Ammon's horn (tissue), 1 donor: Measurements from ENCODE around the gene RREB1.

Source experiments
- DNase-seq: peaks from one replicate; pipeline ENCODE4 v3.0.0-alpha.2; 2016; ENCODE audit warnings: low spot score

Gene RREB1

DNA sequence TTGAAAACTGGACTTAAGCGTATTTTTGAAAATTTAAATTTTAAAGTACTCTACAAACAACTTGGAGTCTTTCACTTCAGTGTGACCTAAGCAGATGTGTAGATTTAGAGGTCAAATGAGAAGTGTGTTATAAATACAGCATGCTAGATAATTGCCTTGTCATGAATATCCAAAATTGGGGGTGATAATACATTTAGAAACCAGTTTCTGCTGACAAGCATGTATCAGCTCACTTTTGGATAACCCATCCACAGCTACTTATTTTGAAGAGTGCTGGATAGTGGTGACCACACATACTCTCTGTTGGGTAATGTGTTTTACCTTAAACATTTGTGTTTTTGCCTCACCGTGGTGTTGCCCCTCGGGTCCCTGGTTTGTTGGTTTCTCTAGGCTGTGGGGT, 14.9 kb downstream of the RREB1 start:
- DNase-seq, result no peak

DNA sequence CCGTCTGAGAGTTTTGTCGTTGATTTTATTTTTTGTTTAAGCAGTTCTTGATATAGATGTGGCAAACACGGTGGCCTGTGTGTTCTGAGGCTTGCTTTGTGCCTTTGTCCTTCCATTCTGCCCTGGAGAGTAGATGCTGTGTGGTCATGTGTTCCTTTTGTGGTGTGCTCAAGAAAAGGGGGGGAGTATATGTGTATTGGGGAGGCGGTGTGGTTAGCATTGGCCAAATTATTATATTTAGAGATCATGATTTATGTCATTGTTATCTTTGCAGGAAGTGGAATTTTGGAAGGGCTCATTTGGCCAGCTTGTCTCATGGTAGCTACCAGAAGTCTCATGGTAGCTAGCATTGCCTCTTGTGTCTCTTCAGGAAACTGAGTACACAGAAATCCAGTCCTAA, 16.4 kb downstream of the RREB1 start:
- no peak for DNase-seq

GRCh38 chr6:7124636-7125035, 16.9 kb downstream of the RREB1 start:
- no peak for DNase-seq

DNA sequence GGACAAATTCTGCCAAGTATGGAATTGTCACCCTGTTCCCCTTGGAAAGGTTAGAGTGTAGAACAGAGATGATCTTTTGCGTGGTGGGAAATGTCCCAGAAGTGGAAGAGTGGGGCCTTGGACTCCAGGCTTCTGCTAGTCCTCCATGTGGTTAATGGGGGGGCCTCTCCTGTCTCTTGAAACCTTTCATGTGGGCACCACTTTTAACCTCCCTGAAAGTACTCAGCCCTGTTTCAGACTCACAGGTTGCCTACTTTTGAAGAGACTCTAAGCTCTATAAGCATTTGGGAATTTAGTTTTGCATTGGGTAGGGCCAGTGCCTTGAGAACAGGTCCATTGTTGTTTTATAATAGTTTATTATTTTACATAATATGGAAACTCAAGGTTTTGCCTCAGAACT, 17.5 kb downstream of the RREB1 start:
- DNase-seq, result no peak

- peak; percentile 67 for DNase-seq
These were observed 19.0 kb downstream of the RREB1 start for GRCh38 chr6:7126754-7127153.

DNA sequence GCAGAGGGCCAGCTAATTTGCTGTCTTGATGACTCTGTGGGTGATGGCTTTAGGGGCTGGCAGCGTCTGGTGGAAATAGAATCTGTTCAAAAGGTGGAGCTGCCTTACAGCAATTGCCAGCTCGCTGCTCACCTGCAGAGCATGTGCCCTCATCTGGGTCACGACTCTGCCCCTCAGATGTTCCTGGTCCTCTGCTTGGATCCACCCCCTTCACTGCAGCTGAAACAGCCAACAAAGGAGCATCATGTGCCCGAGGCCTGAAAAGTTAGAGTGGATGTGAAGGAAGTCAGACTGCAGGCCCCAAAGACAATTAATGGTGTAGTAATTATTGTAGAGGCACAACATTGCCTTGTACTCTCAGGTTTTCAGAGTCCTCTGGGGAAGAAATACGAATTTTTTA, 19.9 kb downstream of the RREB1 start:
- DNase-seq, result no peak

- no peak for DNase-seq
These were observed 21.6 kb downstream of the RREB1 start for GRCh38 chr6:7129360-7129759.

DNA sequence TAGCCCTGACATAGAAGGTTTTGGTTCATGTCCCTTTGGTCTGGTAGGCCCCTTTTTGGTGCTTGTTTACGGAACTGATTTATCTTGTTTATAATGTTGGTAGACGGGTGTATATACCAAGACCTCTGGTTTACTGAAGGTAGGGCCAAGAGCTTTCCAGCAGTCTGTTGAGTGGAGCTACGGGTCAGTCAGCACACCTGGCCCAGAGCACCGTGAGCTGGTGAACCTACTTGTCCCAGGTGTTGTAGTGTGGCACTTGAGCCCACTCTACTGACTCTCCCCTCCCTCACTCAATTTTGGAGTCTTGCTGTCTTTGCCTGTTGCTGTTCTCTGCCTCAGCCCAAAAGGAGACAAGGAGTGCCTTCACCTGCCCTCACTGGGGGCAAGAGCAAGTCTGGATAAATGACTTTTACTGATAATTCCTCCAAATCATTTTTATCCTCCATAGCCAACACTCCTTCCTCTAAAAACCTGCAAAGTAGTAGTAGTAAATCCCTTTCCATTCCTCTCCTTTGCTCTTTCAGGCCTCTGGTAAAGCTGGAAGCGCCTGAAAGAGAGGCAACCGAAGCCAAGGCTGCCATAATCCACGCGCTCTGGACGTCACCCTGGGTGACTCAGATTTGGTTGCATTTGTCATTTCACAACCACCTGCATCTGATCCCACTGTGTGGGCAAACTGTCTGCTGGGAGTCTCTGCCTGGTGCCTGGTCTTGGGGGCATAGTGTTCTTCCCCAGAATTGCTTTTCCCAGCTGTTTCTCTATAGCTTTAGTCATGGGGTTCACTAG, 22.2 kb downstream of the RREB1 start:
- peak; percentile 48 for DNase-seq

DNA sequence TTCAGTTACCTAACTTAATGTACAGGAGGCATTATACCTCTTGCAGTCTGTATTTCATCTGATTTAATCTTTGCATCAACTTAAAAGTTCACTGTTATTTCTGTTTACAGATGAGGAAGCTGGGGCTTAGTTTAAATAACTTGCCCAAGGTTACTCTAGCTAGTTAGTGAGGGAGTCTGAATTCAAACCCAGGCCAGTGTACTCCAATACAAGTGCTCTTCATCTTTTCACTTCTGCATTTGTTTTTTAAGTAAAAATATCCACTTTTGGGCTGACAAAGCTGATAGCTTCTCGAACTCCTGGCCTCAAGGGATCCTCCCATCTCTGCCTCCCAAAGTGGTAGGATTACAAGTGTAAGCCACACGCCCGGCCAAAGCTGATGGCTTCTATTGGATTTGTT, 23.6 kb downstream of the RREB1 start:
- no peak for DNase-seq

GRCh38 chr6:7132398-7133035, 24.8 kb downstream of the RREB1 start:
- no peak for DNase-seq

DNA sequence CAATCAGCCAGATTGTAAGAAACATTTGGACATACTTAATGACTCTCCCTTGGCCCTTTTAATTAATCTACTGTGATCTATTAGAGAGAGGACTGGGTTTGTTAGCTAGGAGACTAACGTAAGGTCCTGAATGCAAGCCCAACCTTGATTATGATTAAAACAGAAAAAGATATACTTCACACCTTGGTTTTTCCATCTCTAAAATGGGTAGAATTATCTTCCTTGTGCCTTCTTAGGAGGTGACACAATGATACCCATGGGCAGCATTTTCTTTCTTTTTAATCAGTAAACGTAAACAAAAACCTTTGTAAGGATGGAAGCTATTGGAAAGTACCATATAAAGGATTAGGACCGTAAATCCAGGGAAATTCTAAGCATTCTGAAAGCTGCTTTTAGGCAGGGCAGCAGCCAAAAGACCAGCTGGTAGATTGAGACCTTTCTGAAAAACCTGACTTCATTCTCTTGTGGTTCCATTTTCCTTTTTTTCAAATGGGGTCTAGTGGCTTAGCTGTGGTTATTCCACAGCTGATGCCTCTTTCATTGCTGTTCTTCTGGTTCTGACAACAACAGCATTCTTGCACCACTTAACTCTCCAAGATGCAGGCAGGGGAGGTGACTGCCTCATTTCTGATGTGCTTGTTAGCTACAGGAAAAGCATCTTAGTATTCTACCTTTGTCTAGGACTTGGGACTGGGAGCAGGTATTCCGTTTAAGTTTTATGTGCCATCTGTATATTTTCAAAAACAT, 27.4 kb downstream of the RREB1 start:
- DNase-seq, result no peak

DNA sequence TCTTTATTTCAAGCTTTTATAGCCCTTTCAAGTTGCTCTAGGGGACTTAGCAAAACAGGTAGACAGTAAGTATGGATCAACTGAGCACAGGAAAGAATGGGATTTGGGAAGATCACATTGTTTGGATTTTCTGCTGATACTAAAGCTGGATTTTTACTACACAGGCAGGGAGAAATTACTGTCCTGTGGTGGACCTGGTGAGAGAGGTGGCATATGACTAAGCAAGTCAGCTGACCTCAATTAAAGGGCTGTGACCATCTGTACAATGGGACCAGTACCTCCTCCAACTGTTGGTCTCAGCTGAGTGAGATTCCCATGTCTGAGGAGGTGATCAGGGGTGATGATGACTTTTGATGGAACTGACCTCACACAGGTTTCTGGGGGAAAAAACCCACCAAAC, 28.0 kb downstream of the RREB1 start:
- DNase-seq, result no peak

GRCh38 chr6:7136859-7137334, 29.1 kb downstream of the RREB1 start:
- DNase-seq, result no peak

GRCh38 chr6:7137335-7138045, 29.7 kb downstream of the RREB1 start:
- DNase-seq, result peak; percentile 46

DNA sequence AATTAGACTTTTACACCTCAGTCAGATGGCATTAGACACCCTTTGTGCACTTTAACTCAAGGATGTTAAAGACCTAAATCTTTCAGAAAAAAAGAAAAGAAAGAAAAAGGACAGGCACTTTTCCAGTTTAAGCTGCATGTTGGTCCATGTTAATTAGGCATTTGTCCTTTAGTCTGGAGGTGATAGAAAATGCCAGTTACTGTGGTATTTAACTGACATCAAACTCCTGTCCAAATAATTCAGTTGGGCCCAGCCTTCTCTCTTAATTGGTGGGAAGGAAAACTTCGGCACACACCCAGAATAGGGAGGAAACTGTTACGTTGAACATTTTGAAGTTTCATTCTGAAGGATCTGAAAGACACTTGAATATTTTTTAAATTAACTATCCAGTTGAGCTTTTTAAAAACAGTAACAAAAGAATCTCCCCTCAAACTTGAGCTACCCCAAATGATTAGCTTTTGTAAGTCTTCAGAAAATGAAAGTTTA, 30.3 kb downstream of the RREB1 start:
- no peak for DNase-seq

GRCh38 chr6:7138921-7139358, 31.2 kb downstream of the RREB1 start:
- DNase-seq, result no peak

DNA sequence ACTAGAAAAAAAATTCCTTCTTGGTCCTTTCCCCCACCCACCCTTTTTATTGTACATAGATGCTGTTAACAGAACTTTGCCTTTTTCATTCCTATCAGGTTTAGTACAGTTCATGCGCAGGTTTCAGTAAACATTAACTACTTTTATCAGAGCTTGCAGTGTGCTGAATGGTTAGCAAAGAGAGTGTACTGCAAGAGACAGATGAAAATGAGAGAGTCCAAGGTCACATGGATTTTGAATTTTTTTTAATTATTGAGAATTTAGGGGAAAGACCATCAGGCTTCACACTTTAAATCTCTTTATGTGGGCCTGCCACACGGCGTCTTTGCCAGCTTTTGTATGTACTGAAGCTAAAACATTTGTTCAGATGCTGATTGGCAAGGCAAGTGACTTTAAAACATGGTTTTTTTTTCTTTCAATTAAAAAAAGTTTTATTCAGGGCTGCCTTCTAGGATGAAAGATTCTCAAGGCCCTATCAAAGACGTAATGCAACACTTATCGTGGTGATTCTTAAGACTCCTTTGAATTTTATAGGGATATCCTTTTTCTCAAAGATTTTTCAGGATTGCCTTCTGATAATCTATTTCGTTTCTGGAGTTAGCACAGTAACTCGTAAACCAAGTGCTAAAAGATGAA, 32.2 kb downstream of the RREB1 start:
- DNase-seq, result no peak

- peak; percentile 87 for DNase-seq
These were observed 33.0 kb downstream of the RREB1 start for GRCh38 chr6:7140631-7141378.

DNA sequence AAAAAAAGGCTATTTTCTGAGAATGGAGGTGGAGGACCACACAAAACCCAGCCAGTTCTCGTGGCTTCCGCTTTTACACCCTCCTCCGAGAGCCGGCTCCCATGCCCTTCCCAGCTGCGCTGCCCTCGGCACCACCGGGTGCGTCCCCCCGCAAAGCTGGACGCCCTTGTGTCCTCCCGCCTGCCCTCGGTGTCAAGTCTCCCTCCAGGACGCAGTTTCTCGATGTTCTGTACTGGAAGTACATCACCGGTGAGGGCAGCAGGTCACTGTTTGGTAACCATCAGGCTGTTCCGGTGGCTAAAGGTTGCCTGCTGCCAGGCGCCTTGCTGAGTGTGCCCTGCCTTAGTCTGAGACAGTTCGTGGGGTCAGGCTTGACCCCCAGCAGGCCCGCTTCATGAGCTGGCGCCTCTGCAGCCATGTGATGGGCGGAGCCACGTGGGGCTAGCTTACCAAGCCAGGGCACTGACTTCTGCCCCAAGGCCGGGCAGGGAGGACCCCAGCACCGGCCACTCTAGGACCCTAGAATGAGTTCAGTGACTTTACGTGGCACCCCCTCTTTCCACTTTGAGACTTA, 34.6 kb downstream of the RREB1 start:
- no peak for DNase-seq

- DNase-seq, result no peak
These were observed 35.2 kb downstream of the RREB1 start for GRCh38 chr6:7142918-7143475.
